Measurements from ENCODE around the gene ZNF774.

DNA sequence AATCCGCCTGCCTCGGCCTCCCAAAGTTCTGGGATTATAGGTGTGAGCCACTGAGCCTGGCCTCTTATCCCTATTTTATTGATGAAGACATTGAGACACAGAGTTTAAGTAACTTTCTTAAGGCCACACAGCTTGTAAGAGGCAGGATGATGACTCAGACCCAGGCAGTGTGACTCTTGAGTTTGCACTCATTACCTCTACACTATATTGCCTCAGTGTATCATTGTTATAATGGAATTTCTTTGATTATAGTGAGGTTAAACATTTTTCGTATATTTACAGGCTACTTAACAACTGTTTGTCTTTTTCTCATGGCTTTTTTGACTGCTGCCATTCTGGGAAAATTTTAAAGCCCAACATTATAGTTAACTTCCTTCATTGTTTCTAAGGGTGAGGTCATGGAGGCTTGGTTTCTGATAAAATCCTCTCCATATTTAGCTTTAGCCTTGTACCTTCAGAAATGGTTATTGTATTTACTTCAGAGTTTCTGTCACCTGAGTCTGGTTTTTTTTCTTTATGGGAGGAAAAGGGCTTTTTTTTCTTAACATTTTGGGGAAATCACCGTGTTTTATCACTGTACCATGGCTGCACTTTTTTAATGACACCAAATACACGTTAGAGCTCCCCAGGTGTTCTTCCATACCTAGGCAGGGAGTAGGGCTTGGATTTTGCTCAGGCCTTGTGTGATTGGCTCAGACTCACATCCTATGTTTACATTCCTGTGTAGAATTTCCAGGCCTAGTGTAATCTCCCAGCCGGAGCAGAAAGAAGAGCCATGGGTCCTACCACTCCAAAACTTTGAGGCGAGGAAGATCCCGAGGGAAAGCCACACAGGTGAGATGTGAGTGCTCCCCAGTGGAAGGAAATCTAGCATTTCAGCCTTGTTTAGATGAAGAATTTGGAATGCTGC lies 6.3 kb downstream of the ZNF774 start:
- TF ChIP-seq, protein P1, sequence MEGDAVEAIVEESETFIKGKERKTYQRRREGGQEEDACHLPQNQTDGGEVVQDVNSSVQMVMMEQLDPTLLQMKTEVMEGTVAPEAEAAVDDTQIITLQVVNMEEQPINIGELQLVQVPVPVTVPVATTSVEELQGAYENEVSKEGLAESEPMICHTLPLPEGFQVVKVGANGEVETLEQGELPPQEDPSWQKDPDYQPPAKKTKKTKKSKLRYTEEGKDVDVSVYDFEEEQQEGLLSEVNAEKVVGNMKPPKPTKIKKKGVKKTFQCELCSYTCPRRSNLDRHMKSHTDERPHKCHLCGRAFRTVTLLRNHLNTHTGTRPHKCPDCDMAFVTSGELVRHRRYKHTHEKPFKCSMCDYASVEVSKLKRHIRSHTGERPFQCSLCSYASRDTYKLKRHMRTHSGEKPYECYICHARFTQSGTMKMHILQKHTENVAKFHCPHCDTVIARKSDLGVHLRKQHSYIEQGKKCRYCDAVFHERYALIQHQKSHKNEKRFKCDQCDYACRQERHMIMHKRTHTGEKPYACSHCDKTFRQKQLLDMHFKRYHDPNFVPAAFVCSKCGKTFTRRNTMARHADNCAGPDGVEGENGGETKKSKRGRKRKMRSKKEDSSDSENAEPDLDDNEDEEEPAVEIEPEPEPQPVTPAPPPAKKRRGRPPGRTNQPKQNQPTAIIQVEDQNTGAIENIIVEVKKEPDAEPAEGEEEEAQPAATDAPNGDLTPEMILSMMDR (IDR thresholded peaks at IDR 0.05) = no peak
- no peak for TF ChIP-seq POLR2A (IDR thresholded peaks at IDR 0.05)

Measured in ovary (tissue), 3 donors.